DOHH2 (cell line): Measurements from ENCODE around the gene FRG1.
A peak's percentile ranks its signal among the peaks of the same experiment; 100 is the strongest.
"Not testable (repeated sequence)": the region's sequence is repeated elsewhere in the genome, so short reads cannot be mapped to it uniquely, and the experiment has no call there.

Experiments used
- H3F3A ChIP-seq: fragments of 200-600 bp; sonication (generic), shearing (Covaris generic); 2 replicates; pipeline ENCODE4 v1.6.0; 2016; ENCODE audit warnings: antibody characterized with exemption, mild to moderate bottlenecking; ENCODE audit not compliant: control insufficient read depth, insufficient read depth
- H3K27ac ChIP-seq: fragments of 200-600 bp; sonication (generic); 2 replicates; pipeline ENCODE4 v1.5.1; 2014; ENCODE audit warnings: low read depth, mild to moderate bottlenecking, low read length, moderate library complexity
- H3K27me3 ChIP-seq: fragments of 200-600 bp; sonication (generic); 2 replicates; pipeline ENCODE4 v1.6.1; 2014; ENCODE audit warnings: mild to moderate bottlenecking, low read length, mixed read lengths; ENCODE audit not compliant: control insufficient read depth
- H3K36me3 ChIP-seq: fragments of 200-600 bp; sonication (generic); 2 replicates; pipeline ENCODE4 v1.6.1; 2014; ENCODE audit warnings: mild to moderate bottlenecking, low read length, moderate library complexity, mixed read lengths; ENCODE audit not compliant: control insufficient read depth
- H3K4me1 ChIP-seq: fragments of 200-600 bp; sonication (generic); 2 replicates; pipeline ENCODE4 v1.6.1; 2014; ENCODE audit warnings: mild to moderate bottlenecking, low read length, mixed read lengths; ENCODE audit not compliant: control insufficient read depth
- H3K4me2 ChIP-seq: fragments of 200-600 bp; sonication (generic); 2 replicates; pipeline ENCODE4 v1.6.0; 2014; ENCODE audit warnings: mild to moderate bottlenecking, low read length, moderate library complexity
- H3K4me3 ChIP-seq: fragments of 200-600 bp; sonication (generic); 2 replicates; pipeline ENCODE4 v1.5.1; 2014; ENCODE audit warnings: mild to moderate bottlenecking, low read length, mixed read lengths
- H3K79me2 ChIP-seq: fragments of 200-600 bp; sonication (generic); 2 replicates; pipeline ENCODE4 v1.6.1; 2014; ENCODE audit warnings: mild to moderate bottlenecking, low read length, mixed read lengths; ENCODE audit not compliant: control insufficient read depth
- H3K9me2 ChIP-seq: fragments of 200-600 bp; sonication (generic); replicated peaks from 2 replicates; pipeline ENCODE4 v1.6.1; 2014; ENCODE audit warnings: mild to moderate bottlenecking, low read length, mixed read lengths; ENCODE audit not compliant: control insufficient read depth
- H3K9me3 ChIP-seq: fragments of 200-600 bp; sonication (generic); 2 replicates; pipeline ENCODE4 v1.6.1; 2014; ENCODE audit warnings: antibody characterized with exemption, low read length, mixed read lengths; ENCODE audit not compliant: control insufficient read depth, insufficient read depth
- H4K20me1 ChIP-seq: fragments of 200-600 bp; sonication (generic); 2 replicates; pipeline ENCODE4 v1.6.0; 2014; ENCODE audit warnings: low read depth, mild to moderate bottlenecking, antibody characterized with exemption, low read length, moderate library complexity; ENCODE audit not compliant: control insufficient read depth, insufficient read depth
- EZH2phosphoT487 ChIP-seq: fragments of 200-600 bp; sonication (generic); IDR thresholded peaks from 2 replicates; pipeline ENCODE4 v1.6.1; 2017; ENCODE audit warnings: borderline replicate concordance, mild to moderate bottlenecking, antibody characterized with exemption, low read length, moderate library complexity, mixed read lengths
- TF ChIP-seq, protein P1 (sequence below): fragments of 200-600 bp; sonication (generic); IDR thresholded peaks from one replicate; pipeline ENCODE4 v1.5.1; 2014; ENCODE audit warnings: antibody characterized with exemption, mild to moderate bottlenecking, low read depth, low read length; ENCODE audit not compliant: poor library complexity, severe bottlenecking

Gene FRG1

DNA sequence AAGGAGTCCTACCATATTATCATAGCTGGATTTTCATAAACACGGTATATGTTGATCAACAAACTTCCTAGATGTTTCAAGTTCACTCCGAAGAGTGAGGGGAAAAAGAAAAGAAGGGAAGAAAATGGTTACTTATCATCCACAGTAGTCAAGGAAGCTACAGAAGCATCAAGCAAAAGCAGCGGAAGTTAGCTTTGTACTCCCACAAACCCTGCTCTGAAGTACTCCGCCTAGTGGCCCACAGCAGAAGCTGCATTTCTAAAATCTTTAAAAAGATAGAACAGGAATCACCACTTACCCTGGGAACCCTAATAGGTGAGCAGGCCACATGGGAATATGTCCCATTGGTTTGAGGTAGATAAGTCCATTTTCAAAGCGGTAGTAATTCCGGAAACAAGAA is 28.5 kb upstream of the FRG1 start:
- no peaks in the 10 kb centered on the region for H3K79me2 ChIP-seq
- no peak for TF ChIP-seq EZH2phosphoT487
- TF ChIP-seq, protein P1, sequence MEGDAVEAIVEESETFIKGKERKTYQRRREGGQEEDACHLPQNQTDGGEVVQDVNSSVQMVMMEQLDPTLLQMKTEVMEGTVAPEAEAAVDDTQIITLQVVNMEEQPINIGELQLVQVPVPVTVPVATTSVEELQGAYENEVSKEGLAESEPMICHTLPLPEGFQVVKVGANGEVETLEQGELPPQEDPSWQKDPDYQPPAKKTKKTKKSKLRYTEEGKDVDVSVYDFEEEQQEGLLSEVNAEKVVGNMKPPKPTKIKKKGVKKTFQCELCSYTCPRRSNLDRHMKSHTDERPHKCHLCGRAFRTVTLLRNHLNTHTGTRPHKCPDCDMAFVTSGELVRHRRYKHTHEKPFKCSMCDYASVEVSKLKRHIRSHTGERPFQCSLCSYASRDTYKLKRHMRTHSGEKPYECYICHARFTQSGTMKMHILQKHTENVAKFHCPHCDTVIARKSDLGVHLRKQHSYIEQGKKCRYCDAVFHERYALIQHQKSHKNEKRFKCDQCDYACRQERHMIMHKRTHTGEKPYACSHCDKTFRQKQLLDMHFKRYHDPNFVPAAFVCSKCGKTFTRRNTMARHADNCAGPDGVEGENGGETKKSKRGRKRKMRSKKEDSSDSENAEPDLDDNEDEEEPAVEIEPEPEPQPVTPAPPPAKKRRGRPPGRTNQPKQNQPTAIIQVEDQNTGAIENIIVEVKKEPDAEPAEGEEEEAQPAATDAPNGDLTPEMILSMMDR: peak; percentile 80
- H3K4me3 ChIP-seq: no peak overlapping the region
- no peaks in the 10 kb centered on the region for H3K4me1 ChIP-seq
- H3K27ac ChIP-seq: no peak overlapping the region
- no peaks in the 10 kb centered on the region for H3K9me2 ChIP-seq
- H4K20me1 ChIP-seq: no peaks in the 10 kb centered on the region
- H3K36me3 ChIP-seq: no peaks in the 10 kb centered on the region
- no peaks in the 10 kb centered on the region for H3K9me3 ChIP-seq
- no peaks in the 10 kb centered on the region for H3K27me3 ChIP-seq
- no peaks in the 10 kb centered on the region for H3F3A ChIP-seq
- no peak overlapping the region for H3K4me2 ChIP-seq

DNA sequence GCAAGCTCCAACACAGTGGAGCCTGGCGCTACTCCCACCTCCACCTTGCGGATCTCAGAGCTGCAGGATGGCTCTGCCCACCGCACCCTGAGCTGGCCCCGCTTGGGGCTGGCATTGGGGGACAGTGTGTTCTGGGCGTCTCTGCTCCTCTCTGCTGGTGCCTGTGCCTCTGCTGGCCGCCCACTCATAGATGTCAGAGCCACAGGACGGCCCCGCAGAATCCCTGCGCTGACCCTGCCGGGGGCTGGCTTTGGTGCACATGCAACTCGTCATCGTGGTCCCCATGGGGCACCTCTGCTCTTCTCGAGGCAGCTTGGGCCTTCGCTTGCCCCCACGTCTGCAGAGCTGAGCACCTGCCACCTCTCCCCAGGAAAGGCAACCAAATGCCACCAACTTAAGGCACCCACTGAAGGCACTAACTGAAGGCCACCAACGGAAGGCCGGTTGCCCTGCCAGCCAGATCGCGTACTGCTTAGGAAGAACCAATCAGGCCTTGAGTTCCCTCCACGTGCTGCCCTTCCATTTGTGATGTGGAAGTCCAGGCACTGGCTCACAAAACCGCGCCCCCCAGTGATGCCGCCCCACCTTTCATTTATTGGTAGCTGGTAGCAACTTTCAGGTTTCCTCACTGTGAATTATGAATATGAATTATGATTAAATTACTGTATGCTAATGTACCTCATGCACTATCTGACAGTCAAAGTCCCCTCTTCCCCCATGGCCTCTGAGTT is 23.3 kb upstream of the FRG1 start:
- Histone ChIP-seq H3K9me3 (peaks cover 5% of the 10 kb centered on the region), H3K4me2 (no peak overlapping the region), H4K20me1 (no peaks in the 10 kb centered on the region), H3K27ac (no peak overlapping the region), H3F3A (no peaks in the 10 kb centered on the region), H3K4me1 (no peaks in the 10 kb centered on the region), H3K79me2 (no peaks in the 10 kb centered on the region), H3K27me3 (no peaks in the 10 kb centered on the region), H3K36me3 (no peaks in the 10 kb centered on the region), H3K4me3 (no peak overlapping the region), H3K9me2 (no peaks in the 10 kb centered on the region)
- TF ChIP-seq, protein P1: no peak
- no peak for TF ChIP-seq EZH2phosphoT487

DNA sequence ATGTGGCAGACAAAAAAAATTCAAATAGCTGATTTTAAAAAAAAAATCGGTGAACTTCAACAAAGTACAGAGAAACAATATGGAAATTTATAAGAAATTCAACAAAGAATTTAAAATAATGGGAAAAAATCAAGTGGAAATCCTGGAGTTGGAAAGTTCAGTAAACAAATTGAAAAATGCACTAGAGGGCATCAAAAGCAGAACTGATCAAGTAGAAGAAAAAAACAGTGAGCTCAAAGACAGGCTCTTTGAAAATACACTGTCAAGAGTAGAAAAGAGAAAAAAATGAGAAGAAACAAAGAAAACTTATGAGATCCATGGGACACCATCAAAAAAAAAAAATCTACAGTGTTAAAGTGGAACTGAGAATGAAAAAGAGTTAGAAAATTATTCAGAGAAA is 19.6 kb upstream of the FRG1 start:
- Histone ChIP-seq H3K4me3 (no peak overlapping the region), H3K79me2 (no peaks in the 10 kb centered on the region), H3K27ac (no peak overlapping the region), H3K27me3 (no peaks in the 10 kb centered on the region), H3K9me2 (no peaks in the 10 kb centered on the region), H3K4me1 (no peaks in the 10 kb centered on the region), H3K4me2 (no peak overlapping the region), H4K20me1 (no peaks in the 10 kb centered on the region), H3K9me3 (peaks cover 5% of the 10 kb centered on the region), H3K36me3 (no peaks in the 10 kb centered on the region), H3F3A (no peaks in the 10 kb centered on the region)
- TF ChIP-seq EZH2phosphoT487: no peak
- TF ChIP-seq, protein P1: no peak

DNA sequence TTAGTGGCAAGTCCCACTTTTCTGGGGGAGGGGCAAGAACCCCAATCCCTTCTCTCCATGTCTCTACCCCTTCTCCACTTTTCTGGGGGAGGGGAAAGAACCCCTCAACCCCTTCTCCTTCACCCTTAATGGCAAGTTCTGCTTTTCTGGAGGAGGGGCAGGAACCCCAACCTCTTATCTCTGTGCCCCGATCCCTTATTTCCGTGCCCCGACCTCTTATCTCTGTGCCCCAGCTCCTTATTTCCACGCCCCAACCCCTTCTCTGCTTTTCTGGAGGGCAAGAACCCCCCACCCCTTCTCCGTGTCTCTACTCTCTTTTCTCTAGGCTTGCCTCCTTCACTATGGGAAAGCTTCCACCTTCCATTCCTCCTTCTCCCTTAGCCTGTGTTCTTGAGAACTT is 13.9 kb upstream of the FRG1 start:
- not testable (repeated sequence) for H3K79me2 ChIP-seq, H3K27me3 ChIP-seq, H3K36me3 ChIP-seq, H3K4me2 ChIP-seq, H3K27ac ChIP-seq, H3K9me3 ChIP-seq, H3K4me3 ChIP-seq, H3K9me2 ChIP-seq, H4K20me1 ChIP-seq, H3F3A ChIP-seq, H3K4me1 ChIP-seq
